GM12891 (cell line): ENCODE data around the gene POP5. TPM values are rescaled to one million over a fixed set of nuclear protein-coding genes. Genes with fewer than 3 reads are reported as not detected.
"Not testable (repeated sequence)": the region's sequence is repeated elsewhere in the genome, so short reads cannot be mapped to it uniquely, and the experiment has no call there.

Experiments
- DNase-seq: peaks from one replicate; pipeline ENCODE4 v3.0.0; 2011; ENCODE audit warnings: low spot score; ENCODE audit not compliant: insufficient read length
- FAIRE-seq: peaks from 2 replicates; lab custom pipeline; 2011; peaks lifted over from hg19 to GRCh38; lab: Jason Lieb, UNC
- PAX5 ChIP-seq: IDR thresholded peaks from 2 replicates; pipeline ENCODE4 v1.6.1; 2011; ENCODE audit warnings: low read length, moderate library complexity, mild to moderate bottlenecking; ENCODE audit not compliant: insufficient read depth, severe bottlenecking
- POLR2A ChIP-seq: IDR thresholded peaks from 2 replicates; pipeline ENCODE4 v1.6.1; 2011; ENCODE audit warnings: low read depth, low read length, control low read depth
- POLR2AphosphoS5 ChIP-seq: IDR thresholded peaks from 2 replicates; pipeline ENCODE4 v1.6.1; 2011; ENCODE audit warnings: low read depth, low read length, control low read depth
- POU2F2 ChIP-seq: IDR thresholded peaks from 2 replicates; pipeline ENCODE4 v1.6.1; 2011; ENCODE audit warnings: low read depth, mild to moderate bottlenecking, control low read depth, low read length, moderate library complexity
- SPI1 ChIP-seq: IDR thresholded peaks from 2 replicates; pipeline ENCODE4 v1.6.1; 2011; ENCODE audit warnings: low read depth, low read length, control low read depth
- TAF1 ChIP-seq: IDR thresholded peaks from 2 replicates; pipeline ENCODE4 v1.6.1; 2011; ENCODE audit warnings: low read depth, low read length, control low read depth
- polyA plus RNA-seq: library from polyadenylated mRNA; unstranded; fragments of >200 nt; gene quantifications from one replicate; pipeline ENCODE4 v1.2.1, GENCODE V29; 2012; ENCODE audit warnings: low read depth, missing spikeins, inconsistent platforms; ENCODE audit not compliant: missing spikeins

Gene POP5, protein sequence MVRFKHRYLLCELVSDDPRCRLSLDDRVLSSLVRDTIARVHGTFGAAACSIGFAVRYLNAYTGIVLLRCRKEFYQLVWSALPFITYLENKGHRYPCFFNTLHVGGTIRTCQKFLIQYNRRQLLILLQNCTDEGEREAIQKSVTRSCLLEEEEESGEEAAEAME
- 63.3 TPM for polyA plus RNA-seq

DNA sequence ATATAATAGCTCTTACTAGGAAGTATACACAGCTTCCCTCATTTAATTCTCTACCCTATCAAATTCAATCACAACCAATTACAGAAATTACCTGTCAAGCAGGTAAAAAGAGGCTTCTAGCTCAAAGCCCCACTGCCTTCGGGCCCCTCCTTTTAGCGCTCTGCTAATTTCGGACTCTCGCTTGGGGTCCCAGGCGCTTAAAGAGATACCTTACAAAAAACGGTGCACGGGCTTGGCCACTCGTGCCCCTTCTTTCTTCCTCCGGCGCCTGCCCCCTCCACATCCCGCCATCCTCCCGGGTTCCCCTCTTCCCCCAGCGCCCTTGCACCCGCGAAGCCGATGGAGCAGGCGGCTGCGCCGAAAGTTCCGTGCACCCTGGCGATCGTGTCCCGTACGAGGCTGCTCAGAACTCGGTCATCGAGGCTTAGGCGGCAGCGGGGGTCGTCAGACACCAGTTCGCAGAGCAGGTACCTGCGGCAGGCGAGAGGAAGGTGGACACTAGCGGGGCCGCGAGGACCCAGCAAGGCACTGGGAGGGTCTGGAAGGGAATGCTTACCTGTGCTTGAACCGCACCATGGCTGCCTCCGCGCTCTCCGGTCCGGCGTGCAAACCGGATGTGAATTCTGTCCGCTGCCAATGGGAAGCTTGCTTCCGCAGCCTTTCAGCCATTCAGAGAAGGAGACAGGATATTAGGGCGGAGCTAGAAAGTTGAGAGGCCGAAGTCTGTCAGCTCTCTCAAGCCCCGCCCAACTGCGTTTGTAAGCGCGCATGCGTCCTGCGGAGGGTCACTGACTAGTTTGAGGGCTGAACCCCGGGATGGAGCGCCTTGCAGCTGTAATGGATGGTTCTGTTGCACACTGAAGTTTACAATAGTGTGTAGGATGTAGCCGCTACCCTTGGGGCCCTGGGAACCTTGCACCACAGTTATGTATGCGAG lies at the start of gene POP5:
POP5 (minus strand) TSS at position 616 of the 937 bp plus-strand sequence; CDS start at position 576, 40 bp downstream.
- DNase-seq (peak; percentile 79), FAIRE-seq (peak; percentile 97)

DNA sequence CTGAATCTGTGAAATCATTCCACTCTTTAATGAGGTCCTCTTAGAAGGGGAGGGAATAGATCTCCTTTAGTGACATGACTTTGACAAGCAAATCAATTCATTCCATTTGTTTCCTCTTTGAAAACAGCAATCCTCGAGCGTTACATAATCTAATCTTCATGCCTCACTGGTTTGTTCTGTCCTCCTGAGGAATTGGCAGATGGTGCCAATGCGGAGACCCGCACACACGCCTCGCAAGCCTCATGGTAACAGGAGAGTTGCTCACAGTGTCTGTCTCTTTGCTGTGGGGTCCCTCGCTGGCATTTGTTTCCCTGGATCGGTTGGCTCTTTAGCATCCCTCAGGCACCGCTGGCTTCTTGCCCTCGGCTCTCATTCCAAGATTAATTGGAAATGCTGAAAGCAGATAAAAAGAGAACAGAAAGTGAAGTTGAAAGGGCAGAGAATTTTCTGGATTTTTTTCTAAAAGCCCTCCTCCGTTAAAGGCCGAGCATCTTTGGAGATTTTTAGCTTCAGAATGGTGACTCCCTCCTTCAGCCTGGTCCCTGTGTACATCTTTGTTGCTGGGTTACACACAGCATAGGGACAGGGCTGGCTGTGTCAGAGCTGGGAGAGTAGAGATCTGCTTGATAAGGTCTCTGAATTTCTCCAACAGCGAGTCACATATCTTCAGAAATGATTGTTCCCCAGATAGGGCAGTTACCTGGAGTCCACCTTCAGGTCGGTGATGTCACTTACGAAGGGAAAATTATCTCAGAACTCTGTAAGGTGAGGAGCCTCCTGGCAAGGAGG lies 49.1 kb upstream of the POP5 start:
- no peak for TF ChIP-seq PAX5
- TF ChIP-seq POU2F2, result no peak
- FAIRE-seq, result no peak
- DNase-seq, result no peak

More for the DNA sequence above, at the start of gene POP5:
- TF ChIP-seq POLR2AphosphoS5 (peak; percentile 96), SPI1 (no peak), POU2F2 (no peak), PAX5 (no peak), POLR2A (peak; percentile 95), TAF1 (peak; percentile 76)

DNA sequence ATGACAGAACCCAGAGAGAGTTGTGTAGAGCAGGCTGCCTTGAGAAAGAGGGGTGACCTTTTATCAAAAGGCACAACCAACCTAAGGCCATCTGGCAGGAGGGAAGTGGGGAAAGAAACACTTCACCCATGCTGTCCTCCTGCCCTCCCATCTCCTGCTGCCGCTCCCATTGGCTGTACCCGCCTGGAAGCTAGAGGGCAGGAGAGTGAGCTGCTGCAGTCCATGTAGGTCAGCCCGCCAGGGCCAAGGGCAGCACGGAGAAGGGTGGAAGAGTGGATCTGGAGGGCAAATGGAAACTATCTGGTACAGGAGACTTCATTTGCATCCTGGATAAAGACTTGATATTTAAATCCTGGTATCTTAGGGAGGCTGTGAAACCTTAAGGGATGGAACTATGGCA lies 47.7 kb upstream of the POP5 start:
- DNase-seq, result no peak
- no peak for TF ChIP-seq POLR2A
- TF ChIP-seq POLR2AphosphoS5, result no peak
- TF ChIP-seq TAF1, result no peak
- no peak for TF ChIP-seq POU2F2
- no peak for TF ChIP-seq PAX5
- TF ChIP-seq SPI1, result no peak
- FAIRE-seq, result no peak

DNA sequence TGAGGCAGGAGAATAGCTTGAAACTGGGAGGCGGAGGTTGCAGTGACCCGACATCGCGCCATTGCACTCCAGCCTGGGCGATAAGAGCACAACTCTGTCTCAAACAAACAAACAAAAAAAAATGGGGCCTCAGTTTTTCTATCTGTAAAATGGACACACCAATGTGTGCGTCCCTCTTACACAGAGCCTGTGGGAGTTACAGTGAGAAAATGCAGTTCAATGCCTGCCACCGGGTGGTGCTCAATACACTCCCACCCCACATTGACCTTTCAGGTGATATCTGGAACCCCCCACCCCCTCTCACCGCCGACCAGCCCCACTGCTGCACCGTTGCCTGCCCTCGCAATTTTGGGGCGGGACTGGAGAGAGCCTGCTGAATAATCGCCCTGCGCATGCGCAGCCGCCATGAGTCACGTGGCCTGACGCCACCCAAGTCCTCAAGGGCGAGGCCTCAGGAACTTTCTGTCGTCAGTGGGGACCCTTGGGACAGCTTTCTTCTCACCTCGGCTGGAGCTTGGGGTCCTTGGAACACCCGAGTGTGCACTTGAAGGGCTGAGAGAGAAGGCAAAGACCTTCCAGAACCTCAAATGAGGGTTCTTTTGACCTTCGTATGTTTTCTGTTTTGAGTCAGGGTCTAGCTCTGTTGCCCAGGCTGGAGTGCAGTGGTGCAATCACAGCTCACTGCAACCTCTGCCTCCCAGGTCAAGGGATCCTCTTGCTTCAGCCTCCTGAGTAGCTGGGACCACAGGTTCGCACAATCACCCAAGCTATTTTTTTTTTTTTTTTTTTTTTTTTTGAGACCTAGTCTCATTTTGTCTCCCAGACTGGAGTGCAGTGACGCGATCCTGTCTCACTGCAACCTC lies 44.6 kb upstream of the POP5 start:
- TF ChIP-seq PAX5 (no peak), SPI1 (no peak), POU2F2 (no peak), POLR2AphosphoS5 (no peak), POLR2A (no peak), TAF1 (no peak)
- DNase-seq (no peak), FAIRE-seq (no peak)

DNA sequence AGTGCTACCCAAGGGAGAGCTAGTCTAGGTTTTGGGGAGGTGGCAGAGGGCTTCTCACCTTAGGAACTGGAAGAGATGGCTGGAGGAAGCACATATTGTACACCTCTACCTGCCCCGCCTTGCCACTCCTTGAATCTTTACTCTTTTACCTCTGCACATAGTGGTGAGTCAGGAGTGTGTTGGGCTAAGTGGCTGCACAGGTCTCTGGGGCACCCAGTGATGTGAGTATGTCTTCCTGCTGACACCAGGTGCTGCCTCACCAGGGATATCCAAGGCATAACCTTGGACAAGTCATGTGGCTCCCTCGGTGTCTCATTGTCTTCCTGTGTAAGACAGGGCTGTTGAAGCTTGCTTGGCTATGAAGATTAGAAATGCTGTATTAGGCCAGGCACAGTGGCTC lies 39.4 kb upstream of the POP5 start:
- FAIRE-seq (no peak), DNase-seq (no peak)
- TF ChIP-seq POLR2A (no peak), POLR2AphosphoS5 (no peak), TAF1 (no peak), PAX5 (no peak)

DNA sequence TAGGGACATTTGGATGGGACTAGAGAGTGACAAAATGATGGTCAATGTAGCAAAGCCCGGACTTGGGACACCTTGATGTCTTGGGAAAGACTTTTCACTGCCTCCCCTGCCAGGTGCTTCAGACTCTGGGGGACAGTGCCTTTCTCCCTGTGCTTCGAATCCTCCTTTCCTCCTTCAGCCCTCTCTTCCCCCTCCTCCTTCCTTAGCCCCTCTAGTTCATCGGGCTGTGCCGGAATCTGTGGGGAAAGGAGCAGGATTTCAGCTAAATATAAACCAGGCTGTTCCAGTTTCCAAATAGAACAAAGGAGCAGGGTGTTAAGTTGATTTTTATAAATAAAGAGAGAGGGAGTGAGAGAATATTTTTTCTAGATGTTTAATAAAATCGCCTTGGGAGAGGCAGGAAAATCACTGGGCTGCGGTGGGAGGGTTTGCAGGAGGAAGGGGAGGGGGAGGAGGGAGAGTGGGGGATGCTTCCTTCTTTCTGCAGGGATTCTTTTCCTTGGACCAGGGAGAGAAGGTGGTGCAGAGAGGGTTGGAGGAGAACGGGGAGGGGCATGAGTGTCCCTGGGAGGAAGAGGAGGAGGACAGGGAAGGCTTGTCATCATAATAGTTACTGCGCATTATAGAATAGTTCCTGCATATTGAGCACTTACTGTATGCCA lies 37.9 kb upstream of the POP5 start:
- FAIRE-seq (no peak), DNase-seq (no peak)
- TF ChIP-seq SPI1 (no peak), PAX5 (no peak), POU2F2 (no peak), POLR2AphosphoS5 (no peak), TAF1 (no peak), POLR2A (no peak)

DNA sequence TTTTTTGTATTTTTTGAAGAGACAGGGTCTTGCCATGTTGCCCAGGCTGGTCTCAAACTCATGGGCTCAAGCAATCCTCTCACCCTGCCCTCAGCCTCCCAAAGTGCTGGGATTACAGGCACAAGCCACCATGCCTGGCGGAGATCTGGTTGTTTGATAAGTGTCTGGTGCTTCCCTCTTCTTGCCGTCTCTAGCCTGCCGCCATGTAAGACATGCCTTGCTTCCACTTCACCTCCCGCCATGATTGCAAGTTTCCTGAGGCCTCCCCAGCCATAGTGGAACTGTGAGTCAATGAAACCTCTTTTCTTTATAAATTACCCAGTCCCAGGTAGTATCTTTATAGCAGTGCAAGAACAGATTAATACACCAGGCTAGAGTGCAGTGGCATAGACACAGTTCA lies 36.6 kb upstream of the POP5 start:
- FAIRE-seq, result not testable (repeated sequence)

DNA sequence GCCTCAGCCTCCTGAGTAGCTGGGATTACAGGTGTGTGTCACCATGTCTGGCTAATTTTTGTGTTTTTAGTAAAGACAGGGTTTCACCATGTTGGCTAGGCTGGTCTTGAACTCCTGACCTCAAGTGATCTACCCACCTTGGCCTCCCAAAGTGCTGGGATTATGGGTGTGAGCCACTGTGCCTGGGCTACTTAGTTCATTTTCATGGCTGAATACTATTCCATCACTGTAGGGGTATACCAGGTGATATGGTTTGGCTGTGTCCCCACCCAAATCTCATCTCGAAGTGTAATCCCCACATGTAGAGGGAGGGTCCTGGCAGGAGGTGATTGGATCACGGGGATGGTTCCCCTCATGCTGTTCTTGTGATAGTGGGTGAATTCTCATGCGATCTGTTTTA lies 36.0 kb upstream of the POP5 start:
- not testable (repeated sequence) for FAIRE-seq, DNase-seq

More for the DNA sequence above, 36.6 kb upstream of the POP5 start:
- not testable (repeated sequence) for DNase-seq

DNA sequence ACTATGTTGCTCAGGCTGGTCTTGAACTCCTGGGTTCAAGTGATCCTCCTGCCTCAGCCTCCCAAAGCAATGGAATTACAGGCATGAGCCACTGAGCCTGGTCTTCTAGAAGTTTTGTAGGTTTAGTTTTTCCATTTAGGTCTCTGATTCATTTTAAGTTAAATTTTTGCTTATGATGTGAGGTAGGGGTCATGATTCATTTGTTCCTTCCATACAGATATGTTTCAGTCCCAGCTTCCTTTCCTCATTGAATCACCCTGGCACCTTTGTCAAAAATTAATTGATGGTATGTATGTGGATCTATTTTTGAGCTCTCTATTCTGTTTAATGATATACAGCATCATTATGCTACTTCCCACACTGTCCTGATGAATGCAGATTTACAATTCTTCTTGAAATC lies 33.6 kb upstream of the POP5 start:
- no peak for FAIRE-seq
- no peak for DNase-seq
- TF ChIP-seq POLR2AphosphoS5 (no peak), PAX5 (no peak), SPI1 (no peak), POU2F2 (no peak), POLR2A (no peak), TAF1 (no peak)

DNA sequence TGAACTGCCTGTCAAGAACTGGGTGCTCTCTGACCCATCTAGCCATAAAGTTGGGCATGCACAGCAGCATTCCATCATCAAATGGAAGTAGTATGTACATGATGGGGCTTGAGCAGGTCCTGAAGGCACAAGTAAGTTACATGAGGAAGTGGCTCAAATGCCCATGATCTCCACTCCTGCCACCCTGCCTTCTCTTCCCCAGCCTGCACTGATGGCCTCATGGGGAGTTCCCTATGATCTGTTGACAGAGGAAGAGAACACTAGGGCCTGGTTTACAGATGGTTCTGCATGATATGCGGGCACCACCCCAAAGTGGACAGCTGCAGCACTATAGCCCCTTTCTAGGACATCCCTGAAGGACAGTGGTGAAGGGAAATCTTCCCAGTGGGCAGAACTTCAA lies 30.3 kb upstream of the POP5 start:
- not testable (repeated sequence) for FAIRE-seq, DNase-seq
